ENCODE data around the gene CLIC3. TPM values are rescaled to one million over a fixed set of nuclear protein-coding genes. Genes with fewer than 3 reads are reported as not detected.

CLIC3 gene
- total and polyA plus RNA-seq, 4 donors, result 17.2 to 115 (median 81.1) TPM

DNA sequence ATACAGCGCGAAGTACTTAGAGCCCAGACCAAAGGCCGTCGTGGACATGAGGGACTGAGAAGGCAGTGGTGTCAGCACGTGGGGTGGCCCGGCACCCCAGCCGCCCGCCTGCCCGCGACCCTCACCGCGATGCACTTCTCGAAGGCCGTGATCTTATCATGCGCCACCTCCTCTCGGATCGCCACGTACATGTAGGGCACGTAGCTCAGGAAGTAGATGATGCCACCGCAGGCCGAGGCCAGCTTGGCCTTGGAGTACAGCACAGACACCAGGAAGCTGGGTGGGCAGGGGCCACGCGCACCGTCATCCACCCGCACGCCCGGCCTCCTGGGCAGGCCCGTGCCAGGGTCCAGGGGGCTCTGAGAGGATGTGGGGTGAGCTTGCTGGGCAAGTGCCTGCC lies 20.7 kb upstream of the CLIC3 start:
- TF ChIP-seq, protein P1, sequence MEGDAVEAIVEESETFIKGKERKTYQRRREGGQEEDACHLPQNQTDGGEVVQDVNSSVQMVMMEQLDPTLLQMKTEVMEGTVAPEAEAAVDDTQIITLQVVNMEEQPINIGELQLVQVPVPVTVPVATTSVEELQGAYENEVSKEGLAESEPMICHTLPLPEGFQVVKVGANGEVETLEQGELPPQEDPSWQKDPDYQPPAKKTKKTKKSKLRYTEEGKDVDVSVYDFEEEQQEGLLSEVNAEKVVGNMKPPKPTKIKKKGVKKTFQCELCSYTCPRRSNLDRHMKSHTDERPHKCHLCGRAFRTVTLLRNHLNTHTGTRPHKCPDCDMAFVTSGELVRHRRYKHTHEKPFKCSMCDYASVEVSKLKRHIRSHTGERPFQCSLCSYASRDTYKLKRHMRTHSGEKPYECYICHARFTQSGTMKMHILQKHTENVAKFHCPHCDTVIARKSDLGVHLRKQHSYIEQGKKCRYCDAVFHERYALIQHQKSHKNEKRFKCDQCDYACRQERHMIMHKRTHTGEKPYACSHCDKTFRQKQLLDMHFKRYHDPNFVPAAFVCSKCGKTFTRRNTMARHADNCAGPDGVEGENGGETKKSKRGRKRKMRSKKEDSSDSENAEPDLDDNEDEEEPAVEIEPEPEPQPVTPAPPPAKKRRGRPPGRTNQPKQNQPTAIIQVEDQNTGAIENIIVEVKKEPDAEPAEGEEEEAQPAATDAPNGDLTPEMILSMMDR (IDR thresholded peaks at IDR 0.05; ENCODE audit: control extremely low read depth, extremely low read depth), result no peak
- no peaks in the 10 kb centered on the region for H3K4me1 ChIP-seq (ENCODE audit: control insufficient read depth in 5 of 5, insufficient read depth in 5 of 5, low read length in 5 of 5)

GRCh38 chr9:137016436-137016835 lies 20.1 kb upstream of the CLIC3 start:
- TF ChIP-seq, protein P1 (IDR thresholded peaks at IDR 0.05; ENCODE audit: control extremely low read depth, extremely low read depth), result no peak
- WGBS, 2 donors, result 97% methylated on average over 14 to 16 of the region's 16 CpGs
- H3K9ac ChIP-seq (ENCODE audit: insufficient read depth in 1 of 2, low read length in 2 of 2), result no peak overlapping the region

More for the DNA sequence above, 20.7 kb upstream of the CLIC3 start:
- Histone ChIP-seq H3K27ac (ENCODE audit: low read depth in 1 of 2, low read length in 1 of 2) (no peak overlapping the region), H3K9me3 (ENCODE audit: control insufficient read depth in 4 of 4, insufficient read depth in 3 of 4, low read length in 3 of 4) (no peaks in the 10 kb centered on the region), H3K9ac (ENCODE audit: insufficient read depth in 1 of 2, low read length in 2 of 2) (no peak overlapping the region), H3K36me3 (ENCODE audit: control insufficient read depth in 4 of 4, insufficient read depth in 4 of 4, low read length in 4 of 4) (peaks cover 0 to 55% (median 7%) of the 10 kb centered on the region in 4 donors), H3K27me3 (ENCODE audit: control insufficient read depth in 3 of 3, insufficient read depth in 3 of 3, low read length in 2 of 3) (no peaks in the 10 kb centered on the region), H3K4me3 (no peak overlapping the region)
- DNase-seq (no peak), ATAC-seq (ENCODE audit: insufficient read depth, low FRiP score) (no peak)
- WGBS, 2 donors, result 97 to 98% methylated on average over 28 of the region's 28 CpGs

GRCh38 chr9:137015976-137016375 lies 19.6 kb upstream of the CLIC3 start:
- TF ChIP-seq, protein P1 (IDR thresholded peaks at IDR 0.05; ENCODE audit: control extremely low read depth, extremely low read depth), result no peak
- WGBS, 2 donors, result 96 to 98% methylated on average over 21 of the region's 21 CpGs
- ATAC-seq (ENCODE audit: insufficient read depth, low FRiP score) (no peak), DNase-seq (no peak)
- Histone ChIP-seq H3K9ac (ENCODE audit: insufficient read depth in 1 of 2, low read length in 2 of 2) (no peak overlapping the region), H3K27me3 (ENCODE audit: control insufficient read depth in 3 of 3, insufficient read depth in 3 of 3, low read length in 2 of 3) (no peaks in the 10 kb centered on the region), H3K4me1 (ENCODE audit: control insufficient read depth in 5 of 5, insufficient read depth in 5 of 5, low read length in 5 of 5) (no peaks in the 10 kb centered on the region), H3K27ac (ENCODE audit: low read depth in 1 of 2, low read length in 1 of 2) (no peak overlapping the region), H3K9me3 (ENCODE audit: control insufficient read depth in 4 of 4, insufficient read depth in 3 of 4, low read length in 3 of 4) (no peaks in the 10 kb centered on the region), H3K36me3 (ENCODE audit: control insufficient read depth in 4 of 4, insufficient read depth in 4 of 4, low read length in 4 of 4) (peaks cover 0 to 64% (median 7%) of the 10 kb centered on the region in 4 donors), H3K4me3 (no peak overlapping the region)

More at GRCh38 chr9:137016436-137016835, 20.1 kb upstream of the CLIC3 start:
- Histone ChIP-seq H3K36me3 (ENCODE audit: control insufficient read depth in 4 of 4, insufficient read depth in 4 of 4, low read length in 4 of 4) (peaks cover 0 to 61% (median 7%) of the 10 kb centered on the region in 4 donors), H3K4me1 (ENCODE audit: control insufficient read depth in 5 of 5, insufficient read depth in 5 of 5, low read length in 5 of 5) (no peaks in the 10 kb centered on the region), H3K4me3 (no peak overlapping the region), H3K9me3 (ENCODE audit: control insufficient read depth in 4 of 4, insufficient read depth in 3 of 4, low read length in 3 of 4) (no peaks in the 10 kb centered on the region), H3K27me3 (ENCODE audit: control insufficient read depth in 3 of 3, insufficient read depth in 3 of 3, low read length in 2 of 3) (no peaks in the 10 kb centered on the region), H3K27ac (ENCODE audit: low read depth in 1 of 2, low read length in 1 of 2) (no peak overlapping the region)
- no peak for ATAC-seq (ENCODE audit: insufficient read depth, low FRiP score)
- DNase-seq, result no peak

DNA sequence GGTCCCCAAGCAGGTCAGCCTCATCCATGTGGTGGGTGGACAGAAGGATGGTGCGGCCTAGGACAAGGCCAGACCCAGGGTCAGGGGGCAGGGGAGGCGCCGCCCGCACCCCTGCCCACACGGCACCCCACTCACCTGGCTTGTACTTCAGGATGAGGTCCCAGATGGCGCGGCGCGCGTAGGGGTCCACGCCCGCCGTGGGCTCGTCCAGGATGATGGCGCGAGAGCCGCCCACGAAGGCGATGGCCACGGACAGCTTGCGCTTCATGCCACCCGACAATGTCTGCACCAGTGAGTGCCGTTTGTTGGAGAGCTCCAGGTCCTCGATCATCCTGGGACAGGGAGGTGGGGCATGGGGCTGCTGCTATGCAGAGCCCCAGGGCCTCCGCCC lies 19.2 kb upstream of the CLIC3 start:
- 98% methylated on average over 25 of the region's 25 CpGs for WGBS, 2 donors
- H3K4me1 ChIP-seq (ENCODE audit: control insufficient read depth in 5 of 5, insufficient read depth in 5 of 5, low read length in 5 of 5), result no peaks in the 10 kb centered on the region
- ATAC-seq (ENCODE audit: insufficient read depth, low FRiP score) (no peak), DNase-seq (no peak)
- H3K9me3 ChIP-seq (ENCODE audit: control insufficient read depth in 4 of 4, insufficient read depth in 3 of 4, low read length in 3 of 4), result no peaks in the 10 kb centered on the region
- TF ChIP-seq, protein P1 (IDR thresholded peaks at IDR 0.05; ENCODE audit: control extremely low read depth, extremely low read depth), result no peak
- H3K27me3 ChIP-seq (ENCODE audit: control insufficient read depth in 3 of 3, insufficient read depth in 3 of 3, low read length in 2 of 3), result no peaks in the 10 kb centered on the region
- no peak overlapping the region for H3K9ac ChIP-seq (ENCODE audit: insufficient read depth in 1 of 2, low read length in 2 of 2)
- no peak overlapping the region for H3K4me3 ChIP-seq
- H3K27ac ChIP-seq (ENCODE audit: low read depth in 1 of 2, low read length in 1 of 2), result no peak overlapping the region
- peaks cover 0 to 64% (median 7%) of the 10 kb centered on the region in 4 donors for H3K36me3 ChIP-seq (ENCODE audit: control insufficient read depth in 4 of 4, insufficient read depth in 4 of 4, low read length in 4 of 4)

All from lung (tissue), 12 donors.